BE2C (cell line): ENCODE measurements around the gene GID4.

Experiments
- DNase-seq: peaks from one replicate; pipeline ENCODE4 v3.0.0-alpha.2; 2020
- H3K27me3 ChIP-seq: fragments of 250-450 bp; sonication (Bioruptor Pico); 2 replicates; pipeline ENCODE4 v1.5.1; 2020; ENCODE audit warnings: mild to moderate bottlenecking
- H3K36me3 ChIP-seq: fragments of 250-450 bp; sonication (Bioruptor Pico); 2 replicates; pipeline ENCODE4 v1.5.1; 2020; ENCODE audit warnings: mild to moderate bottlenecking
- H3K4me1 ChIP-seq: fragments of 250-450 bp; sonication (Bioruptor Pico); 2 replicates; pipeline ENCODE4 v1.5.1; 2020
- H3K4me3 ChIP-seq: 2 replicates; pipeline ENCODE4 v1.5.1; 2011; ENCODE audit warnings: low read depth, low read length
- H3K9me3 ChIP-seq: fragments of 250-450 bp; sonication (Bioruptor Pico); 2 replicates; pipeline ENCODE4 v1.5.1; 2020
- TF ChIP-seq, protein P1 (sequence below): IDR thresholded peaks from 2 replicates; pipeline ENCODE4 v1.5.1; 2012; ENCODE audit warnings: mild to moderate bottlenecking, low read depth, low read length

GID4 gene

DNA sequence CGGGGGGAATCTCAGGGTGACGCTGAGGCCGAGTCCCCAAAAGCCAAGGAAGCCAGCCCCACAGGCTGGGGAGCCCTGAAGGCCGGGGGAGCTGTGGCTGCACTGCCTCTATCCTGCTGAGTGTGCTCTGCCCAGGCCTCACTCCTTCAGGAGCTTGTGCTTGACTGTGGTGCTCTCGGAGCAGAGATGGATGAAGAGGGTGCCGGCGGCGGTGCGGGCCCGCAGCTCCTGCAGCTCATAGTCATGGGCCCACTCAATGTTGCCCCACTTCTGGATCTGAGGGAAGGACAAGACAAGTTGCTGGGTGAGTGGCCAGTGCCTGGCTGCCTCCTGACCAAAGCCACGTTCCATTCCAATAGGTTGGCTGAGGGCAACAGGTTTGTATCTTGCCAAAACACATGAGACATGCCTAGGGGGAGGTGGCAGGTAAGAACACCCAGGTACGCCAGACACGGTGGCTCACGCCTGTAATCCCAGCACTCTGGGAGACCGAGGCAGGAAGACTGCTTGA is 20.7 kb upstream of the GID4 start:
- Histone ChIP-seq H3K27me3 (no peaks in the 10 kb centered on the region), H3K4me1 (peaks cover 3% of the 10 kb centered on the region; the same call in 1 of the 2 replicates), H3K9me3 (no peaks in the 10 kb centered on the region), H3K36me3 (no peaks in the 10 kb centered on the region), H3K4me3 (no peak overlapping the region)
- DNase-seq: no peak
- TF ChIP-seq, protein P1, sequence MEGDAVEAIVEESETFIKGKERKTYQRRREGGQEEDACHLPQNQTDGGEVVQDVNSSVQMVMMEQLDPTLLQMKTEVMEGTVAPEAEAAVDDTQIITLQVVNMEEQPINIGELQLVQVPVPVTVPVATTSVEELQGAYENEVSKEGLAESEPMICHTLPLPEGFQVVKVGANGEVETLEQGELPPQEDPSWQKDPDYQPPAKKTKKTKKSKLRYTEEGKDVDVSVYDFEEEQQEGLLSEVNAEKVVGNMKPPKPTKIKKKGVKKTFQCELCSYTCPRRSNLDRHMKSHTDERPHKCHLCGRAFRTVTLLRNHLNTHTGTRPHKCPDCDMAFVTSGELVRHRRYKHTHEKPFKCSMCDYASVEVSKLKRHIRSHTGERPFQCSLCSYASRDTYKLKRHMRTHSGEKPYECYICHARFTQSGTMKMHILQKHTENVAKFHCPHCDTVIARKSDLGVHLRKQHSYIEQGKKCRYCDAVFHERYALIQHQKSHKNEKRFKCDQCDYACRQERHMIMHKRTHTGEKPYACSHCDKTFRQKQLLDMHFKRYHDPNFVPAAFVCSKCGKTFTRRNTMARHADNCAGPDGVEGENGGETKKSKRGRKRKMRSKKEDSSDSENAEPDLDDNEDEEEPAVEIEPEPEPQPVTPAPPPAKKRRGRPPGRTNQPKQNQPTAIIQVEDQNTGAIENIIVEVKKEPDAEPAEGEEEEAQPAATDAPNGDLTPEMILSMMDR: no peak

DNA sequence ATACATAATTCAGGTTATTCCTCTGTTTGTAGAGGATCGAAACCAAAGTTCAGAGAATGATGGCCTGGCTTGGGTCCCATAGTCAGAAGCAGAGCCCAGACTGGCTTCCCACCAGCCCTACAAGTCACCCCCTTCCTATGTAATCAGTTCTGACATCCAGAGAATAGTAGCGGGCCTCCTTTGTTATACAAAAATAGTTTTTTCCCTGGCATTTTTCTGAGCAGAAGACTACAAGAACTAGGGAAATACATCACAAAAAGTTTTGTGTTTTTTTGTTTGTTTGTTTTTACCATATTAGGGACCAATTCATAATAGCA is 19.4 kb upstream of the GID4 start:
- DNase-seq: no peak
- peaks cover 3% of the 10 kb centered on the region; the same call in 1 of the 2 replicates for H3K4me1 ChIP-seq
- H3K36me3 ChIP-seq: no peaks in the 10 kb centered on the region
- no peak overlapping the region for H3K4me3 ChIP-seq
- TF ChIP-seq, protein P1: no peak
- no peaks in the 10 kb centered on the region for H3K9me3 ChIP-seq
- H3K27me3 ChIP-seq: no peaks in the 10 kb centered on the region

DNA sequence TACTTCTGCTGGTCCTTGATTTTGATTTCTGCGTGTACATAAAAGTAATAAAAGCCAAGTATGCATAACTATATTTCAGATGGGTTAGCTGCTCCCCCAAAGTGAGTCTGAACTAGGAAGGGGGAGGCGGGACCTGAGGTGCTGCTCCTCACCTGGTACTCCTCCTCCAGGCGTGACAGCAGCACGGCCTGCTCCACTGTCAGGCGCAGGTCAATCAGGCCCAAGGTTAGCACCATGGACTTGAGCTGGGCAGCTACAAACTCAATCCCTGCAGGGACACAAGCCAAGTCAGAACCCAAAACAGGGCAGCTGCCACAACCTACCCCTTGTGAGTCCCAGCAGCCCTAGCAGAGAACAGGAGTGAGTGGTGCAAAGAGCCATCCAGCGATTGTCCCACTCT is 18.2 kb upstream of the GID4 start:
- no peak for DNase-seq
- H3K36me3 ChIP-seq: no peaks in the 10 kb centered on the region
- TF ChIP-seq, protein P1: no peak
- no peaks in the 10 kb centered on the region for H3K27me3 ChIP-seq
- H3K9me3 ChIP-seq: no peaks in the 10 kb centered on the region
- no peak overlapping the region for H3K4me3 ChIP-seq
- peaks cover 3% of the 10 kb centered on the region; the same call in 1 of the 2 replicates for H3K4me1 ChIP-seq

DNA sequence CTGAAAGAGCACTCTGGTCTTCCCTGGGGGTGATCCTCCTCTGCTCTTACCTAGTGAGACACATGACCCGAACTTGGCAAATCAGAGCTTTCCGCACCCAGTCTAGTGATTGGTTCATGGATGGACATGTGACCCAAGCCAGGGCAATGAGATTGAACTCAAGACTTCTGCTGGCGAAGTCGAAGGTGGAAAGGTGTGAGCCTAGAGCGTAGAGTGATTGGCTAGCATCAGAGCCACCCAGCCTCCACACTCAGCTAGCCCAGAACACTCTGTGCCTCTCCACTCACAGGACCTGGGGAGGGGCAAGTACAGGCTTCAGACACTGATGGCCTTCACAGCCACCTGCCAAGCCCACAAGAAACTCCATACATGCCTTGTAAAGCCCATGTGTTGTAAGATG is 17.8 kb upstream of the GID4 start:
- DNase-seq: no peak
- H3K27me3 ChIP-seq: no peaks in the 10 kb centered on the region
- H3K9me3 ChIP-seq: no peaks in the 10 kb centered on the region
- peaks cover 3% of the 10 kb centered on the region; the same call in 1 of the 2 replicates for H3K4me1 ChIP-seq
- TF ChIP-seq, protein P1: no peak
- no peak overlapping the region for H3K4me3 ChIP-seq
- no peaks in the 10 kb centered on the region for H3K36me3 ChIP-seq

DNA sequence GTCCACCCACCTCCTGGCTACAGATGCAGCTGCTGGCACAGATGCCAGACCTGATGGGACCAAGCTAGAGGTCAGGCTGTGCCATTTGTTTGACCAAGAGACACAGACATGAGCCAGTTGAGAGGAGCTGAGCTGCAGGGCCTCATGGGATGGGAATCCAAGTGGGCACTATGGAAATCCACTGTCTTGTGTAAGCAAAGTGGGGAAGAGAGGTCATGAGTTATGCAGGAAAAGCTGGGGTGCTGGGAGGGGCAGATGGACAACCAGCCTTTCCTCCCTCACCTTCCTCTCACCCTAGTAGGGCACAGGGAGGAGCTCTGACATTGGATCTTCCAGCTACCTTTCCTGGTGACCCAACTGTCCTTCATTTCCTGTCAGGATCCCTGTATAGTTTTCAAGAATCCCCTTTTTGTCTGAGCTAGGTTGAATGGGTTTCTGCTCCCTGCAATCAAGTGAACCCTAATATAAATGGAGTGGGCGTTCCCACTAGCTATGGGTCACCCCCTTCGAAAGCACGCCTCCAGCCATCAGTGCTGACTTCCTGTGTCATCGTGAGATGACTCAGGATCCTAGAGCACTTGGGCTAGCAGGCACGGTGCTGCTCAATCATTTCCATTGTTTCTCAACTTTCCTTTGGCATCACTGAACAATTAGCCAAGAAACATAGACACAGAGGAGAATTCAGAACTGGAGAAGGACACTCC is 13.8 kb upstream of the GID4 start:
- Histone ChIP-seq H3K4me1 (peaks cover 3% of the 10 kb centered on the region; the same call in 1 of the 2 replicates), H3K27me3 (no peaks in the 10 kb centered on the region), H3K36me3 (no peaks in the 10 kb centered on the region; the same call in 1 of the 2 replicates), H3K4me3 (no peak overlapping the region), H3K9me3 (no peaks in the 10 kb centered on the region)
- DNase-seq: no peak
- TF ChIP-seq, protein P1: no peak

DNA sequence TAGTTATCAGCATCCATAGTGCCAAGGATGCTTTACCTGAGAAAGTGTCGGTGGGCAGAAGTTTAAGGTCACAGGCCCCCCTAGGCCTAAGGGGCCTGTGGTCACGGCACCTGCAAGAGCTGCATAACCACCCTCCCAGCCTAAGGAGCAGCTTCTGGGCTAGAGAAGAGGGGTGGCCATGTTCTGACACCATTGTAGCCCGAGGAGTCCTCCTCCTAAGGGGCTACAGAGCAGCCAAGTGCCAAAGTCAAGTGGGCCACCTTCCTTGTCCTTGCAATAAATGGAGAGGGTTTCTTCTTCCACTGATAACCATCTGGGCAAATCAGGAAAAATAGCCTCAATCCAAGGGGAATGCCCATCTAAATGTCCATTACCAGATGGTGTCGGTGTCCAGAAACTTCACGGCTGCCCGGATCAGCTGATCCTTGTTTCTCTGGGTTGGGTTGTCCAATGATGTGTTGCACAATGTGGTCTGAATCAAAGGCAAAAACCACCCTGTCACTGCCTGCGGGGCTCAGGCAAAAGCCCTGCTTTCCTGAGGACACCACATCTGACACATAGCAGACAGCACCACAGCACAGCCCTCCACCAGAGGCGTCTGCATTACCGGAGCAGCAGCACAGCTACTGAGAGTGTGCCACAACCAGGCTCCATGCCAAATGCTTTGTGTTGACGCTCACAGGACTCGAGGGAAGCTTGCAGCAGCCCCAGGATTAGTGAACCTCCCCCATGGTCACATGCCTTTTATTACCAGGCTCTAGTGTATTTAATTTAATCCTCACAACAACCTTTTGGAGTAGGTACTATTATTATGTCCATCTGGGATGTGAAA is 13.0 kb upstream of the GID4 start:
- DNase-seq: peak; percentile 64
- TF ChIP-seq, protein P1: no peak
- no peak overlapping the region for H3K4me3 ChIP-seq
- no peaks in the 10 kb centered on the region for H3K27me3 ChIP-seq
- no peaks in the 10 kb centered on the region; the same call in 1 of the 2 replicates for H3K36me3 ChIP-seq
- H3K9me3 ChIP-seq: no peaks in the 10 kb centered on the region
- peaks cover 3% of the 10 kb centered on the region; the same call in 1 of the 2 replicates for H3K4me1 ChIP-seq
